T-helper 1 cell treated with Interleukin-12 subunit alpha and Interleukin-12 subunit beta and Interleukin-4 antibody, amounts not matched to agents 30 μg/mL and 1 μg/mL, for 36 hours (primary cell): ENCODE data around the gene SH2D1A.
"Not testable (repeated sequence)": the region's sequence is repeated elsewhere in the genome, so short reads cannot be mapped to it uniquely, and the experiment has no call there.

Experiments
- H3K27ac Mint-ChIP-seq: one replicate; pipeline ENCODE4 v1.8.0; 2021; ENCODE audit warnings: mild to moderate bottlenecking, mixed read lengths
- H3K27me3 Mint-ChIP-seq: one replicate; pipeline ENCODE4 v1.8.0; 2021; ENCODE audit warnings: low read depth, mixed read lengths
- H3K36me3 Mint-ChIP-seq: one replicate; pipeline ENCODE4 v1.8.0; 2021; ENCODE audit warnings: low read depth, mixed read lengths
- H3K4me1 Mint-ChIP-seq: one replicate; pipeline ENCODE4 v1.8.0; 2021; ENCODE audit warnings: low read depth, mixed read lengths
- H3K4me3 Mint-ChIP-seq: one replicate; pipeline ENCODE4 v1.8.0; 2021; ENCODE audit warnings: mild to moderate bottlenecking, moderate library complexity, mixed read lengths
- H3K9me3 Mint-ChIP-seq: one replicate; pipeline ENCODE4 v1.8.0; 2021; ENCODE audit warnings: mixed read lengths

Gene SH2D1A

GRCh38 chrX:124346117-124346876 lies at the start of gene SH2D1A:
Gene SH2D1A (plus strand): TSS chrX:124346563. CDS start chrX:124346643, 80 bp downstream.
- Mint-ChIP-seq H3K4me3 (peak within 1 kb of the TSS; percentile 90), H3K27me3 (no peaks in the 10 kb centered on the region), H3K36me3 (no peaks in the 10 kb centered on the region), H3K9me3 (no peaks in the 10 kb centered on the region), H3K27ac (peak within 1 kb of the TSS; percentile 97), H3K4me1 (peaks cover 37% of the 10 kb centered on the region)

GRCh38 chrX:124299323-124299722 lies 47.0 kb upstream of the SH2D1A start:
- H3K4me3 Mint-ChIP-seq, H3K27me3 Mint-ChIP-seq, H3K27ac Mint-ChIP-seq, H3K36me3 Mint-ChIP-seq: not testable (repeated sequence)
- Mint-ChIP-seq H3K9me3 (peaks cover 32% of the 10 kb centered on the region), H3K4me1 (peaks cover 11% of the 10 kb centered on the region)

- no peaks in the 10 kb centered on the region for H3K27me3 Mint-ChIP-seq
- H3K9me3 Mint-ChIP-seq, result peaks cover 30% of the 10 kb centered on the region
- H3K4me1 Mint-ChIP-seq, result peaks cover 11% of the 10 kb centered on the region
- no peak overlapping the region for H3K27ac Mint-ChIP-seq
- H3K36me3 Mint-ChIP-seq, result no peaks in the 10 kb centered on the region
- H3K4me3 Mint-ChIP-seq, result no peak overlapping the region
These were observed 46.0 kb upstream of the SH2D1A start for GRCh38 chrX:124300405-124300804.

- peaks cover 2% of the 10 kb centered on the region for H3K4me1 Mint-ChIP-seq
- peaks cover 2% of the 10 kb centered on the region for H3K36me3 Mint-ChIP-seq
- H3K27ac Mint-ChIP-seq, result peak overlapping the region; percentile 37
- H3K9me3 Mint-ChIP-seq, result peaks cover 5% of the 10 kb centered on the region
- no peak overlapping the region for H3K4me3 Mint-ChIP-seq
- no peaks in the 10 kb centered on the region for H3K27me3 Mint-ChIP-seq
These were observed 39.0 kb upstream of the SH2D1A start for GRCh38 chrX:124307253-124307907.

GRCh38 chrX:124325732-124326131 lies 20.6 kb upstream of the SH2D1A start:
- no peak overlapping the region for H3K27ac Mint-ChIP-seq
- H3K36me3 Mint-ChIP-seq, result no peaks in the 10 kb centered on the region
- H3K4me3 Mint-ChIP-seq, result no peak overlapping the region
- no peaks in the 10 kb centered on the region for H3K9me3 Mint-ChIP-seq
- no peaks in the 10 kb centered on the region for H3K27me3 Mint-ChIP-seq
- H3K4me1 Mint-ChIP-seq, result no peaks in the 10 kb centered on the region

- Mint-ChIP-seq H3K9me3 (no peaks in the 10 kb centered on the region), H3K27ac (no peak overlapping the region), H3K4me3 (no peak overlapping the region), H3K27me3 (no peaks in the 10 kb centered on the region), H3K36me3 (no peaks in the 10 kb centered on the region), H3K4me1 (peaks cover 3% of the 10 kb centered on the region)
These were observed 17.6 kb upstream of the SH2D1A start for GRCh38 chrX:124328765-124329164.

- Mint-ChIP-seq H3K4me3 (no peak within 1 kb of the TSS), H3K36me3 (no peaks in the 10 kb centered on the region), H3K9me3 (no peaks in the 10 kb centered on the region), H3K27ac (no peak within 1 kb of the TSS), H3K4me1 (peaks cover 9% of the 10 kb centered on the region), H3K27me3 (no peaks in the 10 kb centered on the region)
These were observed 13.6 kb upstream of the SH2D1A start, which contains the start of gene TEX13D for GRCh38 chrX:124332481-124333424. Gene TEX13D (plus strand): TSS chrX:124332660. CDS start chrX:124332918, 258 bp downstream.

- H3K4me1 Mint-ChIP-seq, result peaks cover 9% of the 10 kb centered on the region
- H3K9me3 Mint-ChIP-seq, result no peaks in the 10 kb centered on the region
- no peak overlapping the region for H3K27ac Mint-ChIP-seq
- no peaks in the 10 kb centered on the region for H3K36me3 Mint-ChIP-seq
- H3K27me3 Mint-ChIP-seq, result no peaks in the 10 kb centered on the region
- no peak overlapping the region for H3K4me3 Mint-ChIP-seq
These were observed 12.5 kb upstream of the SH2D1A start for GRCh38 chrX:124333862-124334261.

- H3K9me3 Mint-ChIP-seq, H3K4me3 Mint-ChIP-seq, H3K27ac Mint-ChIP-seq, H3K27me3 Mint-ChIP-seq, H3K36me3 Mint-ChIP-seq: not testable (repeated sequence)
- peaks cover 13% of the 10 kb centered on the region for H3K4me1 Mint-ChIP-seq
These were observed 11.8 kb upstream of the SH2D1A start for GRCh38 chrX:124334555-124334954.

GRCh38 chrX:124335598-124335997 lies 10.8 kb upstream of the SH2D1A start:
- H3K4me3 Mint-ChIP-seq, result no peak overlapping the region
- H3K4me1 Mint-ChIP-seq, result peaks cover 14% of the 10 kb centered on the region
- no peaks in the 10 kb centered on the region for H3K27me3 Mint-ChIP-seq
- H3K36me3 Mint-ChIP-seq, result no peaks in the 10 kb centered on the region
- H3K27ac Mint-ChIP-seq, result no peak overlapping the region
- no peaks in the 10 kb centered on the region for H3K9me3 Mint-ChIP-seq

GRCh38 chrX:124337916-124338315 lies 8.4 kb upstream of the SH2D1A start:
- H3K27me3 Mint-ChIP-seq, result no peaks in the 10 kb centered on the region
- H3K4me3 Mint-ChIP-seq, result no peak overlapping the region
- H3K36me3 Mint-ChIP-seq, result no peaks in the 10 kb centered on the region
- peaks cover 23% of the 10 kb centered on the region for H3K4me1 Mint-ChIP-seq
- no peaks in the 10 kb centered on the region for H3K9me3 Mint-ChIP-seq
- no peak overlapping the region for H3K27ac Mint-ChIP-seq

- H3K9me3 Mint-ChIP-seq, result no peaks in the 10 kb centered on the region
- H3K27ac Mint-ChIP-seq, result no peak overlapping the region
- no peaks in the 10 kb centered on the region for H3K36me3 Mint-ChIP-seq
- H3K27me3 Mint-ChIP-seq, result no peaks in the 10 kb centered on the region
- H3K4me3 Mint-ChIP-seq, result no peak overlapping the region
- H3K4me1 Mint-ChIP-seq, result peaks cover 29% of the 10 kb centered on the region
These were observed 7.4 kb upstream of the SH2D1A start for GRCh38 chrX:124338733-124339514.

- Mint-ChIP-seq H3K27ac (peak overlapping the region; percentile 87), H3K4me1 (peaks cover 44% of the 10 kb centered on the region), H3K36me3 (no peaks in the 10 kb centered on the region), H3K27me3 (no peaks in the 10 kb centered on the region), H3K4me3 (peak overlapping the region; percentile 56), H3K9me3 (no peaks in the 10 kb centered on the region)
These were observed 4.8 kb upstream of the SH2D1A start for GRCh38 chrX:124341396-124342132.
